WTC11 (cell line): ENCODE data around the gene MAMLD1. TPM values are rescaled to one million over a fixed set of nuclear protein-coding genes. Genes with fewer than 3 reads are reported as not detected.

ENCODE experiments used
- ATAC-seq: fragments of 200-7000 bp; cut with Tn5 transposase; 2 replicates; pipeline ENCODE4 v1.10.0; 2021; ENCODE audit warnings: mild to moderate bottlenecking, moderate library complexity
- CTCF ChIA-PET: fragments of 300-600 bp; sonication (Branson Sonifier 250); formaldehyde crosslinking; loops from one replicate; lab custom pipeline; 2021; ENCODE audit warnings: antibody characterized with exemption; lab: Charles Lee
- POLR2A ChIA-PET: fragments of 350-600 bp; sonication (Branson Sonifier 250); formaldehyde crosslinking; loops from one replicate; lab custom pipeline; 2021; ENCODE audit warnings: antibody characterized with exemption; lab: Charles Lee
- DNase-seq: peaks from one replicate; pipeline ENCODE4 v3.0.0; 2021; ENCODE audit warnings: low spot score
- H3K27ac Mint-ChIP-seq: 2 replicates; pipeline ENCODE4 v1.8.0; 2021; ENCODE audit warnings: mixed read lengths
- H3K27me3 Mint-ChIP-seq: 2 replicates; pipeline ENCODE4 v1.8.0; 2021; ENCODE audit warnings: low read depth, mild to moderate bottlenecking, moderate library complexity, mixed read lengths
- H3K36me3 Mint-ChIP-seq: 2 replicates; pipeline ENCODE4 v1.8.0; 2021; ENCODE audit warnings: mixed read lengths
- H3K4me1 Mint-ChIP-seq: 2 replicates; pipeline ENCODE4 v1.8.0; 2022; ENCODE audit warnings: mixed read lengths
- H3K4me3 Mint-ChIP-seq: 2 replicates; pipeline ENCODE4 v1.8.0; 2021; ENCODE audit warnings: mild to moderate bottlenecking, moderate library complexity, mixed read lengths
- H3K9me3 Mint-ChIP-seq: 2 replicates; pipeline ENCODE4 v1.8.0; 2021; ENCODE audit warnings: mixed read lengths
- CREM ChIP-seq: sonication (generic); formaldehyde crosslinking; IDR thresholded peaks from 2 replicates; pipeline ENCODE4 v1.8.1; 2022; ENCODE audit warnings: mild to moderate bottlenecking, missing genetic modification reagents, moderate library complexity
- EMX1 ChIP-seq: fragments of 250-450 bp; sonication (Bioruptor Pico); IDR thresholded peaks from 2 replicates; pipeline ENCODE4 v1.8.0; 2021; ENCODE audit warnings: mild to moderate bottlenecking
- FOXK1 ChIP-seq: sonication (generic); formaldehyde crosslinking; IDR thresholded peaks from 2 replicates; pipeline ENCODE4 v1.8.0; 2022; ENCODE audit warnings: mild to moderate bottlenecking, moderate library complexity, missing genetic modification reagents
- RORB ChIP-seq: fragments of 250-450 bp; sonication (Bioruptor Pico); IDR thresholded peaks from 2 replicates; pipeline ENCODE4 v1.9.0; 2021; ENCODE audit warnings: mild to moderate bottlenecking
- SMAD4 ChIP-seq: sonication (generic); formaldehyde crosslinking; IDR thresholded peaks from 2 replicates; pipeline ENCODE4 v1.8.0; 2022; ENCODE audit warnings: mild to moderate bottlenecking, missing genetic modification reagents
- SP1 ChIP-seq: sonication (generic); formaldehyde crosslinking; conservative IDR thresholded peaks from 2 replicates; pipeline ENCODE4 v1.8.1; 2022; ENCODE audit warnings: missing genetic modification reagents
- TEAD1 ChIP-seq: sonication (generic); formaldehyde crosslinking; IDR thresholded peaks from 2 replicates; pipeline ENCODE4 v1.8.0; 2022; ENCODE audit warnings: mild to moderate bottlenecking, missing genetic modification reagents
- TEAD4 ChIP-seq: sonication (generic); formaldehyde crosslinking; IDR thresholded peaks from 2 replicates; pipeline ENCODE4 v1.8.0; 2022; ENCODE audit warnings: mild to moderate bottlenecking, missing genetic modification reagents
- ZNF263 ChIP-seq: sonication (generic); formaldehyde crosslinking; IDR thresholded peaks from 2 replicates; pipeline ENCODE4 v1.8.1; 2022; ENCODE audit warnings: low read depth, mild to moderate bottlenecking, moderate library complexity, missing genetic modification reagents
- ZNF317 ChIP-seq: sonication (generic); formaldehyde crosslinking; IDR thresholded peaks from 2 replicates; pipeline ENCODE4 v1.8.1; 2023; ENCODE audit warnings: low read depth, mild to moderate bottlenecking, moderate library complexity, missing genetic modification reagents, borderline replicate concordance
- ZNF396 ChIP-seq: fragments of 250-450 bp; sonication (Bioruptor Pico); IDR thresholded peaks from 2 replicates; pipeline ENCODE4 v1.8.0; 2021; ENCODE audit warnings: mild to moderate bottlenecking, moderate library complexity, borderline replicate concordance
- total RNA-seq: library from RNA; stranded (reverse); gene quantifications from 3 replicates; pipeline ENCODE4 v1.2.3, GENCODE V29; 2021
- TF ChIP-seq, protein P1 (sequence below): sonication (generic); formaldehyde crosslinking; IDR thresholded peaks from 2 replicates; pipeline ENCODE4 v1.8.1; 2023; ENCODE audit warnings: mild to moderate bottlenecking, moderate library complexity, missing genetic modification reagents
- TF ChIP-seq, protein P2 (sequence below): sonication (generic); formaldehyde crosslinking; IDR thresholded peaks from 2 replicates; pipeline ENCODE4 v1.8.1; 2023; ENCODE audit warnings: mild to moderate bottlenecking, missing genetic modification reagents, moderate library complexity
- TF ChIP-seq, protein P3 (sequence below): fragments of 250-450 bp; sonication (Bioruptor Pico); IDR thresholded peaks from 2 replicates; pipeline ENCODE4 v1.8.0; 2021; ENCODE audit warnings: mild to moderate bottlenecking
- TF ChIP-seq, protein P4 (sequence below): sonication (generic); formaldehyde crosslinking; conservative IDR thresholded peaks from 2 replicates; pipeline ENCODE4 v1.8.1; 2022; ENCODE audit warnings: mild to moderate bottlenecking, missing genetic modification reagents
- TF ChIP-seq, protein P5 (sequence below): sonication (generic); formaldehyde crosslinking; IDR thresholded peaks from 2 replicates; pipeline ENCODE4 v1.8.0; 2023; ENCODE audit warnings: missing genetic modification reagents
- TF ChIP-seq, protein P6 (sequence below): sonication (generic); formaldehyde crosslinking; IDR thresholded peaks from 2 replicates; pipeline ENCODE4 v1.8.1; 2022; ENCODE audit warnings: mild to moderate bottlenecking, missing genetic modification reagents, moderate library complexity, borderline replicate concordance
- TF ChIP-seq, protein P7 (sequence below): fragments of 250-450 bp; sonication (Bioruptor Pico); IDR thresholded peaks from 2 replicates; pipeline ENCODE4 v1.9.0; 2021; ENCODE audit warnings: moderate library complexity, mild to moderate bottlenecking, inconsistent platforms, borderline replicate concordance
- TF ChIP-seq, protein P8 (sequence below): fragments of 250-450 bp; sonication (Bioruptor Pico); IDR thresholded peaks from 2 replicates; pipeline ENCODE4 v1.9.0; 2021; ENCODE audit warnings: mild to moderate bottlenecking
- TF ChIP-seq, protein P9 (sequence below): sonication (generic); formaldehyde crosslinking; IDR thresholded peaks from 2 replicates; pipeline ENCODE4 v1.8.0; 2022; ENCODE audit warnings: mild to moderate bottlenecking, missing genetic modification reagents
- TF ChIP-seq, protein P10 (sequence below): sonication (generic); formaldehyde crosslinking; IDR thresholded peaks from 2 replicates; pipeline ENCODE4 v1.8.1; 2022; ENCODE audit warnings: mild to moderate bottlenecking, moderate library complexity, missing genetic modification reagents
- TF ChIP-seq, protein P11 (sequence below): sonication (generic); formaldehyde crosslinking; IDR thresholded peaks from 2 replicates; pipeline ENCODE4 v1.8.1; 2023; ENCODE audit warnings: mild to moderate bottlenecking, missing genetic modification reagents
- TF ChIP-seq, protein P12 (sequence below): sonication (generic); formaldehyde crosslinking; IDR thresholded peaks from 2 replicates; pipeline ENCODE4 v1.8.0; 2022; ENCODE audit warnings: mild to moderate bottlenecking, missing genetic modification reagents

MAMLD1 gene
- total RNA-seq, 1 experiment from 2014 or later = 0.35 TPM

DNA sequence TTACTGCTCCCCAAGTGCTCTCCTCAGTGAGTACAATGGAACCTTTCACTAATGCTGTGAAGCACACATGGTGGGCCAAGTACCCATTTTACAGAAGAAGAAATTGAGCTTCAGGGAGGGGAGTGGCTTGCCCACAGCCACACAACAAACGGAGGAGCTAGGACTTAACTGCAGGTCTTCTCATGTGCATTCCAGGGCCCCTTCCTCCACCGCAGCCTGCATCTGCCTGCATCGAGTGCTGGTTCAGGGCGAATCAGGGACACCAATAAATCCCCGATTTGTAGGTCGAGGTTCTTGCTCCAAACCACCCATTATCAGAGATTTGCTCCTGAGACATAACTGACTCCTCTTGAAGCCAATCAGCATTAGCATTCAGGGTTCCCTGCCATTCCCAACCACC, 100.9 kb downstream of the MAMLD1 start:
- Mint-ChIP-seq H3K4me3 (no peak overlapping the region), H3K27ac (no peak overlapping the region), H3K9me3 (no peaks in the 10 kb centered on the region), H3K36me3 (no peaks in the 10 kb centered on the region), H3K4me1 (no peaks in the 10 kb centered on the region), H3K27me3 (no peaks in the 10 kb centered on the region)
- CTCF ChIA-PET = no interaction called here
- ATAC-seq = no peak
- TF ChIP-seq, protein P1, sequence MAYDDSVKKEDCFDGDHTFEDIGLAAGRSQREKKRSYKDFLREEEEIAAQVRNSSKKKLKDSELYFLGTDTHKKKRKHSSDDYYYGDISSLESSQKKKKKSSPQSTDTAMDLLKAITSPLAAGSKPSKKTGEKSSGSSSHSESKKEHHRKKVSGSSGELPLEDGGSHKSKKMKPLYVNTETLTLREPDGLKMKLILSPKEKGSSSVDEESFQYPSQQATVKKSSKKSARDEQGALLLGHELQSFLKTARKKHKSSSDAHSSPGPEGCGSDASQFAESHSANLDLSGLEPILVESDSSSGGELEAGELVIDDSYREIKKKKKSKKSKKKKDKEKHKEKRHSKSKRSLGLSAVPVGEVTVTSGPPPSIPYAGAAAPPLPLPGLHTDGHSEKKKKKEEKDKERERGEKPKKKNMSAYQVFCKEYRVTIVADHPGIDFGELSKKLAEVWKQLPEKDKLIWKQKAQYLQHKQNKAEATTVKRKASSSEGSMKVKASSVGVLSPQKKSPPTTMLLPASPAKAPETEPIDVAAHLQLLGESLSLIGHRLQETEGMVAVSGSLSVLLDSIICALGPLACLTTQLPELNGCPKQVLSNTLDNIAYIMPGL (CRISPR knock-in tag) = no peak
- TF ChIP-seq, protein P2, sequence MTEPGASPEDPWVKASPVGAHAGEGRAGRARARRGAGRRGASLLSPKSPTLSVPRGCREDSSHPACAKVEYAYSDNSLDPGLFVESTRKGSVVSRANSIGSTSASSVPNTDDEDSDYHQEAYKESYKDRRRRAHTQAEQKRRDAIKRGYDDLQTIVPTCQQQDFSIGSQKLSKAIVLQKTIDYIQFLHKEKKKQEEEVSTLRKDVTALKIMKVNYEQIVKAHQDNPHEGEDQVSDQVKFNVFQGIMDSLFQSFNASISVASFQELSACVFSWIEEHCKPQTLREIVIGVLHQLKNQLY (CRISPR knock-in tag) = no peak
- TF ChIP-seq FOXK1 (CRISPR knock-in tag) (no peak), CREM (no peak), SMAD4 (no peak), RORB (CRISPR knock-in tag) (no peak), TEAD4 (CRISPR knock-in tag) (no peak), SP1 (CRISPR knock-in tag) (no peak), EMX1 (CRISPR knock-in tag) (no peak), ZNF263 (no peak)
- TF ChIP-seq, protein P3, sequence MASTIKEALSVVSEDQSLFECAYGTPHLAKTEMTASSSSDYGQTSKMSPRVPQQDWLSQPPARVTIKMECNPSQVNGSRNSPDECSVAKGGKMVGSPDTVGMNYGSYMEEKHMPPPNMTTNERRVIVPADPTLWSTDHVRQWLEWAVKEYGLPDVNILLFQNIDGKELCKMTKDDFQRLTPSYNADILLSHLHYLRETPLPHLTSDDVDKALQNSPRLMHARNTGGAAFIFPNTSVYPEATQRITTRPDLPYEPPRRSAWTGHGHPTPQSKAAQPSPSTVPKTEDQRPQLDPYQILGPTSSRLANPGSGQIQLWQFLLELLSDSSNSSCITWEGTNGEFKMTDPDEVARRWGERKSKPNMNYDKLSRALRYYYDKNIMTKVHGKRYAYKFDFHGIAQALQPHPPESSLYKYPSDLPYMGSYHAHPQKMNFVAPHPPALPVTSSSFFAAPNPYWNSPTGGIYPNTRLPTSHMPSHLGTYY = no peak
- TF ChIP-seq, protein P4, sequence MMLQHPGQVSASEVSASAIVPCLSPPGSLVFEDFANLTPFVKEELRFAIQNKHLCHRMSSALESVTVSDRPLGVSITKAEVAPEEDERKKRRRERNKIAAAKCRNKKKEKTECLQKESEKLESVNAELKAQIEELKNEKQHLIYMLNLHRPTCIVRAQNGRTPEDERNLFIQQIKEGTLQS = no peak
- TF ChIP-seq, protein P5, sequence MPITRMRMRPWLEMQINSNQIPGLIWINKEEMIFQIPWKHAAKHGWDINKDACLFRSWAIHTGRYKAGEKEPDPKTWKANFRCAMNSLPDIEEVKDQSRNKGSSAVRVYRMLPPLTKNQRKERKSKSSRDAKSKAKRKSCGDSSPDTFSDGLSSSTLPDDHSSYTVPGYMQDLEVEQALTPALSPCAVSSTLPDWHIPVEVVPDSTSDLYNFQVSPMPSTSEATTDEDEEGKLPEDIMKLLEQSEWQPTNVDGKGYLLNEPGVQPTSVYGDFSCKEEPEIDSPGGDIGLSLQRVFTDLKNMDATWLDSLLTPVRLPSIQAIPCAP (CRISPR knock-in tag) = no peak
- TF ChIP-seq, protein P6, sequence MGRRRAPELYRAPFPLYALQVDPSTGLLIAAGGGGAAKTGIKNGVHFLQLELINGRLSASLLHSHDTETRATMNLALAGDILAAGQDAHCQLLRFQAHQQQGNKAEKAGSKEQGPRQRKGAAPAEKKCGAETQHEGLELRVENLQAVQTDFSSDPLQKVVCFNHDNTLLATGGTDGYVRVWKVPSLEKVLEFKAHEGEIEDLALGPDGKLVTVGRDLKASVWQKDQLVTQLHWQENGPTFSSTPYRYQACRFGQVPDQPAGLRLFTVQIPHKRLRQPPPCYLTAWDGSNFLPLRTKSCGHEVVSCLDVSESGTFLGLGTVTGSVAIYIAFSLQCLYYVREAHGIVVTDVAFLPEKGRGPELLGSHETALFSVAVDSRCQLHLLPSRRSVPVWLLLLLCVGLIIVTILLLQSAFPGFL (CRISPR knock-in tag) = no peak
- TF ChIP-seq, protein P7, sequence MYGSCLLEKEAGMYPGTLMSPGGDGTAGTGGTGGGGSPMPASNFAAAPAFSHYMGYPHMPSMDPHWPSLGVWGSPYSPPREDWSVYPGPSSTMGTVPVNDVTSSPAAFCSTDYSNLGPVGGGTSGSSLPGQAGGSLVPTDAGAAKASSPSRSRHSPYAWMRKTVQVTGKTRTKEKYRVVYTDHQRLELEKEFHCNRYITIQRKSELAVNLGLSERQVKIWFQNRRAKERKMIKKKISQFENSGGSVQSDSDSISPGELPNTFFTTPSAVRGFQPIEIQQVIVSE (CRISPR knock-in tag) = no peak
- DNase-seq = no peak
- POLR2A ChIA-PET = no interaction called here

DNA sequence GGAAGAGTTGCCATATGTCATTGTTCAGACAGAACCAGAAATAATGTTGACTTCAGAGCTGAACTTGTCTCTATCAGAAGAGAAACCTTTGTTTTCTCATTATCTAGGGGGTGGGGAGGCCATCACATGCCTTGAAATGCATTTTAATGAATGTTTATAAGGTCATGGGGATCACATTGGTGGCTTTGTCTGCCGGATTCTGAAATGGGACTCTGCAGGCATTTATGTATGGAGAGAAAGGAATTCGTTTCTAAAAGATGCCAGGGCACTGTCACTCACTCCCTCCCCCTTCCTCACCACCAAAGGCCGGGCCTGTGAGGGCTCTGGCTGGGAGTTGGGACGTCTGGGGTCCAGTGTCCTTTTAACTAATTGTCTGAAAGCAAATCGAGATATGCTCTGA, 102.2 kb downstream of the MAMLD1 start:
- H3K27ac Mint-ChIP-seq = no peak overlapping the region
- ATAC-seq (no peak), DNase-seq (no peak)
- no peaks in the 10 kb centered on the region for H3K4me1 Mint-ChIP-seq
- no peak overlapping the region for H3K4me3 Mint-ChIP-seq
- no peaks in the 10 kb centered on the region for H3K36me3 Mint-ChIP-seq
- H3K9me3 Mint-ChIP-seq = no peaks in the 10 kb centered on the region
- POLR2A ChIA-PET = no interaction called here
- no peaks in the 10 kb centered on the region for H3K27me3 Mint-ChIP-seq
- CTCF ChIA-PET = interaction anchor here (1.0 kb wide), 1 partner anchor 16 kb away, joined by 3 read pairs; no protein-coding TSS in a partner anchor
- TF ChIP-seq, protein P8, sequence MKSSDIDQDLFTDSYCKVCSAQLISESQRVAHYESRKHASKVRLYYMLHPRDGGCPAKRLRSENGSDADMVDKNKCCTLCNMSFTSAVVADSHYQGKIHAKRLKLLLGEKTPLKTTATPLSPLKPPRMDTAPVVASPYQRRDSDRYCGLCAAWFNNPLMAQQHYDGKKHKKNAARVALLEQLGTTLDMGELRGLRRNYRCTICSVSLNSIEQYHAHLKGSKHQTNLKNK (CRISPR knock-in tag) = no peak
- TF ChIP-seq, protein P9, sequence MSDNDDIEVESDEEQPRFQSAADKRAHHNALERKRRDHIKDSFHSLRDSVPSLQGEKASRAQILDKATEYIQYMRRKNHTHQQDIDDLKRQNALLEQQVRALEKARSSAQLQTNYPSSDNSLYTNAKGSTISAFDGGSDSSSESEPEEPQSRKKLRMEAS (CRISPR knock-in tag) = no peak
- TF ChIP-seq, protein P10, sequence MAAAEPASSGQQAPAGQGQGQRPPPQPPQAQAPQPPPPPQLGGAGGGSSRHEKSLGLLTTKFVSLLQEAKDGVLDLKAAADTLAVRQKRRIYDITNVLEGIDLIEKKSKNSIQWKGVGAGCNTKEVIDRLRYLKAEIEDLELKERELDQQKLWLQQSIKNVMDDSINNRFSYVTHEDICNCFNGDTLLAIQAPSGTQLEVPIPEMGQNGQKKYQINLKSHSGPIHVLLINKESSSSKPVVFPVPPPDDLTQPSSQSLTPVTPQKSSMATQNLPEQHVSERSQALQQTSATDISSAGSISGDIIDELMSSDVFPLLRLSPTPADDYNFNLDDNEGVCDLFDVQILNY = no peak
- TF ChIP-seq, protein P11, sequence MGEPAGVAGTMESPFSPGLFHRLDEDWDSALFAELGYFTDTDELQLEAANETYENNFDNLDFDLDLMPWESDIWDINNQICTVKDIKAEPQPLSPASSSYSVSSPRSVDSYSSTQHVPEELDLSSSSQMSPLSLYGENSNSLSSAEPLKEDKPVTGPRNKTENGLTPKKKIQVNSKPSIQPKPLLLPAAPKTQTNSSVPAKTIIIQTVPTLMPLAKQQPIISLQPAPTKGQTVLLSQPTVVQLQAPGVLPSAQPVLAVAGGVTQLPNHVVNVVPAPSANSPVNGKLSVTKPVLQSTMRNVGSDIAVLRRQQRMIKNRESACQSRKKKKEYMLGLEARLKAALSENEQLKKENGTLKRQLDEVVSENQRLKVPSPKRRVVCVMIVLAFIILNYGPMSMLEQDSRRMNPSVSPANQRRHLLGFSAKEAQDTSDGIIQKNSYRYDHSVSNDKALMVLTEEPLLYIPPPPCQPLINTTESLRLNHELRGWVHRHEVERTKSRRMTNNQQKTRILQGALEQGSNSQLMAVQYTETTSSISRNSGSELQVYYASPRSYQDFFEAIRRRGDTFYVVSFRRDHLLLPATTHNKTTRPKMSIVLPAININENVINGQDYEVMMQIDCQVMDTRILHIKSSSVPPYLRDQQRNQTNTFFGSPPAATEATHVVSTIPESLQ (CRISPR knock-in tag) = no peak
- TF ChIP-seq, protein P2 (CRISPR knock-in tag) = no peak
- TF ChIP-seq ZNF317 (CRISPR knock-in tag) (no peak), ZNF396 (CRISPR knock-in tag) (no peak), TEAD1 (CRISPR knock-in tag) (no peak)
- TF ChIP-seq, protein P7 (CRISPR knock-in tag) = no peak
- TF ChIP-seq, protein P12, sequence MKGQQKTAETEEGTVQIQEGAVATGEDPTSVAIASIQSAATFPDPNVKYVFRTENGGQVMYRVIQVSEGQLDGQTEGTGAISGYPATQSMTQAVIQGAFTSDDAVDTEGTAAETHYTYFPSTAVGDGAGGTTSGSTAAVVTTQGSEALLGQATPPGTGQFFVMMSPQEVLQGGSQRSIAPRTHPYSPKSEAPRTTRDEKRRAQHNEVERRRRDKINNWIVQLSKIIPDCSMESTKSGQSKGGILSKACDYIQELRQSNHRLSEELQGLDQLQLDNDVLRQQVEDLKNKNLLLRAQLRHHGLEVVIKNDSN (CRISPR knock-in tag) = no peak
